HG02970 (cell line): ENCODE data around the gene SLC16A13.
"Not testable (repeated sequence)": the region's sequence is repeated elsewhere in the genome, so short reads cannot be mapped to it uniquely, and the experiment has no call there.

Experiments
- ATAC-seq: cut with Tn5 transposase; IDR thresholded peaks from one replicate; pipeline ENCODE4 v1.9.1; 2021; ENCODE audit warnings: mild to moderate bottlenecking, moderate library complexity, moderate number of reproducible peaks; ENCODE audit not compliant: unreplicated experiment, low FRiP score

Gene SLC16A13

DNA sequence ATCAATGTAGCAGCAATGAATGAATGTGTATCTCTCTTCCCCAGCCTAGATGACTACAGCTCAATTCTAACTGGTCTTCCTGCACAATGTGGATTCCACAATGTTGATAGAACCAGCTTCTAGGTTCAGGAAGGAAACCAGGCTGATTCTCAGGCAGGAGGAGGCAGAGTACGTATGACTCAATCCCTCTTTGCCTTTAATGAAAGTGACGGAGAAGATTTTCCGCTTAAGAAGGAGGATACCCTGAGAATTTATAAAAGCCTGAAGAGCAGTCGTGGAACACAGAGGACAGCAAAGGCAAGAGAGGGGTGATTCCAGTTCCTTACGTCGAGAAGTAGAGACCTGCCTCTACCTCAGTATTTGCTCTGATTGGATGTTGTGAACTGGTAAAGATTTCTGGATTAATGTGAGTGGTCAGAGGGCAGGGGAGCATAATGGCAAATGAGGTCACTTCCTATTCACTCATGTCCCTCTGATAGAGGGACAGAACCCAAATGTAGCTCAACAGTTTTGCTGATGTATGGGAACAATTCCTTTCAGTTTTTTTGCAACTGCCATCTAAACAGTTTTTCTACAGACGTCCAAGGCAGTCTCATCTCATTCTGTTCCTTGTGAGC lies 23.1 kb downstream of the SLC16A13 start:
- no peak for ATAC-seq

DNA sequence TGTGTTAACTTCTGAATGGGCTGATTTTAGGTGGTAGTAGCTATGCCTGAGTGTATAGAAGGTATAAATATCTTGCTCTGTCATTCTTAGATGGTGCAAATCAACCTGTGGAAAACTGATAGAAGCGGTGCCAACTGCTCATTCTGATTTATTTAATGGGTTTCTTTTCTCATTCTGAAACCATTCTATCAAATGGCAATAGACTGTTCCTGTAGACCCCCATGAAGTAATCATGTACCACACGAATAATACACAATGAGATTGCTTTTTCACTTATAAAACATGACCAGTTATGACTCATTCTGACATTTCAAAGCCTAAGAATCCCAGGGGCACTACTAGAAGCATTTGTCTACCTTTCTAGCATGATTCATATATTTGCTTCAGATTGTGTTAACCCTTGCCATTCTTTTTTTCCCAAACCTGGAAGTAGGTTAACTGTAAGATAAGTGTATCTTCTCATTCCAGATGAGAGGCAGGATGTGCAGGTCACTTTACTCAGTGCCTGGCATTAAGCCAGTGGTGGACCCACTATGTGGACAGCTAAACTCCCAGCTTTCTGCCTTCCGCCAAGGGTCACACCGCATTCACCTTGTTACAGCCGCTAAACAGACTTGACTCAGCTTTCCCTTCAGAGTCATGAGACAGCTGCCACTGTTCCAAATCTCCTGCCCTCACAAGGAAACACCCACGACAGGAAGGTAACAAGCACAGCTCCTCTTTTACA lies 24.5 kb downstream of the SLC16A13 start:
- ATAC-seq: no peak

DNA sequence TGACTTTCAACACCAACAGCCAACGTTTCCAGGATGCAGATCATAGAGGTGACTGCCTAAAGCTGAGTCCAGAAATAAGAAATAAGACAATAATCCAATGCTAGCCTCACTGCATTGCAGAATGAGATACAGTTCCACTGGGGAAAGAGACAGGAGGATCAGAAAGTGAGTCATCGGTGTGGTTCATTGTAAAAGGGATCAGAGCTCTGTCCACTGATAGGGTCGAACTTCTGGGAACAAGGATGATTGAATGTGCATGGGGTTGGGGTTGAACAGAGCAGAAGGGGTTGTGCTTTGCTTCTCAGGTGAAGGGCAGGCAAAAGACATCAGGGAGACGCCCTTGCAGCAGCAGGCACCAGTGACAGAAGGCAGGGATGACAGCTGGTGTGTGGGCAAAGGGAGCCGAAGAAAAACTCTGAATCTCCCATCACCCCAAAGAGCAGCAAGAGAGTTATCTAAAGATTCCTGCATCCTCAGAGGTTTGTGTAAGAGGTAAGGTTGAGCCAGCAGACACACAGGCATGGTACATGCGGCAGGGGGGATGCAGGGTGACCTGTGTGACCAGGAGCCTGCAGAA lies 27.8 kb downstream of the SLC16A13 start:
- no peak for ATAC-seq

GRCh38 chr17:7064261-7064660 lies 28.4 kb downstream of the SLC16A13 start:
- no peak for ATAC-seq

DNA sequence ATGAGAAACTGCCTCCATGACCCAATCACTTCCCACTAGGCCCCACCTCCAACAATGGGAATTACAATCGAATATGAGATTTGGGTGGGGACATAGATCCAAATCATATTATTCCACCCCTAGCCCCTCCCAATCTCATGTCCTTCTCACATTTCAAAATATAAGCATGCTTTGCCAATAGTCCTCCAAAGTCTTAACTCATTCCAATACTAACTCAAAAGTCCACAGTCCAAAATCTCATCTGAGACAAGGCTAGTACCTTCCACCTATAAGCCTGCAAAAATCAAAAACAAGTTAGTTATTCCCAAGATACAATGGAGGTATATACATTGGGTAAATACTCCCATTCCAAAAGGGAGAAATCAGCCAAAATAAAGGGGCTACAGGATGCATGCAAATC lies 31.4 kb downstream of the SLC16A13 start:
- no peak for ATAC-seq

DNA sequence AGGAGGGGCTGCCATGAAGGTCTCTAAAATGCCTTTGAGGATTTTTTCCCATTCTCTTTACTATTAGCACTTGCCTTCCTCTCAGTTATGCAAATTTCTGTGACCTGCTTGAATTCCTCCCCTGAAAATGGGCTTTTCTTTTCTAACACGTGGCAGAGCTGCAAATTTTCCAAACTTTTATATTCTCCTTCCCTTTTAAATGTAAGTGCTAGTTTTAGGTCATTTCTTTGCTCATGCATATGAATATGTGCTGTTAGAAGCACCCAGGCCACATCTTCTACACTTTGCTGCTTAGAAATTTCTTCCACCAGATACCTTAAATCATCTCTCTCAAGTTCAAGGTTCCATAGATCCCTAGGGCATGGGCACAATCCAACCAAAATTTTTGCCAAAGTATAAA lies 32.5 kb downstream of the SLC16A13 start:
- no peak for ATAC-seq

- ATAC-seq: no peak
Measured at GRCh38 chr17:7070712-7071111, 34.9 kb downstream of the SLC16A13 start.

DNA sequence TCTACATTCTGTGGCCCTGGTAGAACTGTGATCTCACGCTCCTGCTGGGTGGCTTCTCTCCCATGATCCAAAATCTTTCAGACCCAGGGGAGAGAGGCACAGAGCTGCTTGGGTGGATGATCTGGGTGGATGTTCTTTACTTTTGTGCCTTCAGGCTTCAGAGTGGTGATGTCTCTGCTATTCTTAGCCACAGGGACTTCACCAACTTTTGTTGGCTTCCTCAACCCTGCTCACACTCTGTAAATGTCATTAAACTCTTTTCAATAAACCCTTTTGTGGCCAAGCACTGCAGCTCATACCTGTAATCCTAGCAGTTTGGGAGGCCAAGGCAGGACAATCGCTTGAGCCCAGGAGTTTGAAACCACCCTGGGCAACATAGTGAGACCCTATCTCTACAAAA lies 36.6 kb downstream of the SLC16A13 start:
- ATAC-seq: no peak

DNA sequence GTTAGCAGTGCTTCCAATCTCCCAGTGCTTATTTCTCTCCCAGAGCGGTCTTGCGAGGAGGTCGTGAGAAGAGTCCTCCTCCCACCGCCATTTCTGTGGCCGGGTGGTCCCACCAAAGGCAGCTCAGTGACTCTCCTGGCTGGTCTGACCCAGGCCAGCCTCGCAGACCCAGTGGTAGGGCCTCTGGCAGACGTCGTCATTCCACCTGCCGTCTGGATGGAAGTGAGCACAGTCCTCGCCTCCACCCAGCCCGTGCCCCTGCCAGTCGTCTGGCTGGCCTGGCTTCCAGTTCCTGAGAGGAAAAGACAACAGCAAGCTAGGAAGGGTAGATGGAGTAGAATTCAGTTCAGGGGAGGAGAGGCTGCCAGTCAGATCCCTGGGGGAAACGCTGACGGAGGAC lies 39.1 kb downstream of the SLC16A13 start:
- no peak for ATAC-seq

DNA sequence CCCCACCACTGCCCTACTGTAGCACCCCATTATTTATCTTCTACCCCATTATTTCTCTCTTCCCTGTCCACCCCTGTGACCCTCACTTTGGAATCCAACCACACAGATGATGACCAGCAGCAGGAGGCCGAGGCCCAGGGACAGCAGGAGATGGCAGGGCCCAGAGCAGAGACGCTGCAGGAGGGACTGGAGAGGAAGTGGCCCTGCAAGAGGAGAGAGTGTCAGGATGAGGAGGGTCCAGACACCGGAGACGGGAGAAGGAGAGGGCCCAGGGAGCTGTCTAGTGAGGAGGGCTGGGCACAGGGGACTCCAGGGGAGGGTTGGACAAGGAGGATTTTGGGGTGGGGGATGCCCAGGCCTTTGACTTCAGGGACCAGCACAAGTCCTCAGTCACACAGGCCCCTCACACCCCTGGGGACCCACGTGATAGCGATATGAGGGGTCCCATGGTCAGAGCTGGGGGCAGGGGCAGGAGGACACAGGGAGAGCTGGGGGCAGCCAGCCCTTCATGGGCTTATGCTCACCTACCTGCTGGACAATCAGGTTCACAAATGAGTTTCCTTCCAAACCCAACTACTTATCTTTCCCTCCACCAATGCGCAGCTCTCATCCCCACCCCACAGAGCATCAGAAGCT lies 42.2 kb downstream of the SLC16A13 start:
- ATAC-seq: no peak

GRCh38 chr17:7078711-7079110 lies 42.9 kb downstream of the SLC16A13 start:
- ATAC-seq: no peak

- no peak for ATAC-seq
Measured at GRCh38 chr17:7079581-7080455, 44.0 kb downstream of the SLC16A13 start, which contains the start of gene CLEC10A. TSS of gene CLEC10A (minus strand) at chr17:7080251. CDS start at chr17:7078812, 1,439 bp downstream.

DNA sequence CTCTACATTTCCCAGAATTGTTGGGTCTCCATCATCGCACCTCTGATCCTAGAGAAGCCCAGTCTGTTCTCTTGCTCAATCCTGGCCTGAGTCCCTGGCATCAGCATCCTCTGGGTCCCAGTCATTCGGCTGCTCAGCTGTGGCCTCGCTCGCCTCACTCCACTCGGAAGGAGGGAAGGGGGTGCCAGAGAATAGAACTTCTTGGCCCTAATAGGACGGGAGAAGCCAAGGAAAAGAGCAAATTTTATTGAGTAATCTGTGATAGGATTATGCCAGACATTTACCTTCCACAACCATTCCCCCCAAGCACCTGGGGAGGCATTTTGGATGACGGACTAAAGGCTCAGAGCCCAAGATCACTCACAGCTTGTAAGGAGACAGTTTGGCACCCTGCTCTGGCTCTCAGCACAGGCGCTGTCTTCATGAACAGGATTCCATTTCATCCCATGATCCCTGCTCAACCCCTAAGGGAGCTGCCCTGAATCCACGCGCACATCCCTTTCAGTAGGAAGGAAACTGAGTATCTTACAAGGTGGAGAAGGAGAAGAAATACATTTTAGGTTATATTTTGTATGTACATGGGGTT lies 44.7 kb downstream of the SLC16A13 start:
- ATAC-seq: no peak

- ATAC-seq: no peak
Measured at GRCh38 chr17:7081341-7082062, 45.7 kb downstream of the SLC16A13 start.

DNA sequence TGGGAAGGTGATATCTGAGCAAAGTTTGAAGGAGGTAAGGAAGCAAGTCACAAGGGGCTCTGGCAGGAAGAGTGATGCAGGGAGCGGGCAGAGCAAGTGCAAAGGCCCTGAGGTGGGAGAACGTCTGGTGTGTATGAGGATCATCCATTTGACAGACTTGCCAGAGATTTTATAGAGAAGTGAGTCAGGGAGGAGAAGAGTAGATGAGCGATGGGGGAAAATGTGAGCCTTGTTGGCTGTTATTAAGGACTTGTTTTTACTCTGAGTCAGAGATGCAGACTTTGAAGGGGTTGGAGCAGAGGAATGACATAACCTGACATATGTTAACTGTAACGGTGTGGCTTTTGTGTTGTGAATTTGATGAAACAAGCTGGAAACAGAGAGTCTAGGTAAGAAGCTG lies 47.8 kb downstream of the SLC16A13 start:
- no peak for ATAC-seq

- ATAC-seq: no peak
Measured at GRCh38 chr17:7084088-7084487, 48.3 kb downstream of the SLC16A13 start.

- ATAC-seq: not testable (repeated sequence)
Measured at GRCh38 chr17:7088442-7088841, 52.6 kb downstream of the SLC16A13 start.

DNA sequence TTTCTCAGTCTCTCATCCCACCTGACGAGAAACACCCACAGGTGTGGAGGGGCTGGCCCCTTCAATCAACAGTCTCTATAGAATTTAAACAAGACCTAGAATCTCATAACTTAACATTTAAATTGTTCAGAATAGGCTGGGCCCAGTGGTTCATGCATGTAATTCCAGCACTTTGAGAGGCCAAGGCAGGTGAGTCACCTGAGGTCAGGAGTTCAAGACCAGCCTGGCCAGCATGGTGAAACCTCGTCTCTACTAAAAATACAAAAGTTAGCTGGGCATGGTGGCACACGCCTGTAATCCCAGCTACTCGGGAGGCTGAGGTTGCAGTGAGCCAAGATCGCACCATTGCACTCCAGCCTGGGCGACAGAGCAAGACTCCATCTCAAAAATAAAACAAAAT lies 53.8 kb downstream of the SLC16A13 start:
- ATAC-seq: not testable (repeated sequence)
